ENCODE data around the gene DTNBP1.
"Not testable (repeated sequence)": the region's sequence is repeated elsewhere in the genome, so short reads cannot be mapped to it uniquely, and the experiment has no call there.

Gene DTNBP1

GRCh38 chr6:15677822-15678221, 15.0 kb upstream of the DTNBP1 start:
- H3K9me3 Mint-ChIP-seq: no peaks in the 10 kb centered on the region
- peaks cover 34% of the 10 kb centered on the region for H3K27me3 Mint-ChIP-seq (ENCODE audit: low read depth)
- H3K36me3 Mint-ChIP-seq (ENCODE audit: low read depth): no peaks in the 10 kb centered on the region
- no peak overlapping the region for H3K4me3 Mint-ChIP-seq
- H3K27ac Mint-ChIP-seq: no peak overlapping the region
- no peaks in the 10 kb centered on the region for H3K4me1 Mint-ChIP-seq (ENCODE audit: low read depth)

GRCh38 chr6:15675536-15676220, 12.8 kb upstream of the DTNBP1 start:
- peaks cover 46% of the 10 kb centered on the region for H3K27me3 Mint-ChIP-seq (ENCODE audit: low read depth)
- no peak overlapping the region for H3K4me3 Mint-ChIP-seq
- H3K36me3 Mint-ChIP-seq (ENCODE audit: low read depth): no peaks in the 10 kb centered on the region
- no peaks in the 10 kb centered on the region for H3K9me3 Mint-ChIP-seq
- H3K4me1 Mint-ChIP-seq (ENCODE audit: low read depth): no peaks in the 10 kb centered on the region
- no peak overlapping the region for H3K27ac Mint-ChIP-seq

- Mint-ChIP-seq H3K4me3 (no peak overlapping the region), H3K27ac (no peak overlapping the region), H3K9me3 (no peaks in the 10 kb centered on the region), H3K36me3 (ENCODE audit: low read depth) (no peaks in the 10 kb centered on the region), H3K4me1 (ENCODE audit: low read depth) (no peaks in the 10 kb centered on the region), H3K27me3 (ENCODE audit: low read depth) (peaks cover 49% of the 10 kb centered on the region)
Observed at GRCh38 chr6:15674690-15675386, 12.0 kb upstream of the DTNBP1 start.

GRCh38 chr6:15673666-15674065, 10.8 kb upstream of the DTNBP1 start:
- Mint-ChIP-seq H3K27me3 (ENCODE audit: low read depth) (peaks cover 48% of the 10 kb centered on the region), H3K4me1 (ENCODE audit: low read depth) (no peaks in the 10 kb centered on the region), H3K27ac (no peak overlapping the region), H3K36me3 (ENCODE audit: low read depth) (no peaks in the 10 kb centered on the region), H3K4me3 (no peak overlapping the region), H3K9me3 (no peaks in the 10 kb centered on the region)

GRCh38 chr6:15672818-15673217, 10.0 kb upstream of the DTNBP1 start:
- Mint-ChIP-seq H3K4me1 (ENCODE audit: low read depth) (no peaks in the 10 kb centered on the region), H3K27ac (no peak overlapping the region), H3K4me3 (no peak overlapping the region), H3K36me3 (ENCODE audit: low read depth) (no peaks in the 10 kb centered on the region), H3K9me3 (no peaks in the 10 kb centered on the region), H3K27me3 (ENCODE audit: low read depth) (peaks cover 44% of the 10 kb centered on the region)

- Mint-ChIP-seq H3K9me3 (no peaks in the 10 kb centered on the region), H3K36me3 (ENCODE audit: low read depth) (no peaks in the 10 kb centered on the region), H3K4me1 (ENCODE audit: low read depth) (no peaks in the 10 kb centered on the region), H3K27ac (no peak overlapping the region), H3K27me3 (ENCODE audit: low read depth) (peaks cover 39% of the 10 kb centered on the region), H3K4me3 (no peak overlapping the region)
Observed at GRCh38 chr6:15672291-15672690, 9.5 kb upstream of the DTNBP1 start.

GRCh38 chr6:15668918-15669317, 6.1 kb upstream of the DTNBP1 start:
- Mint-ChIP-seq H3K9me3 (no peaks in the 10 kb centered on the region), H3K4me3 (no peak overlapping the region), H3K4me1 (ENCODE audit: low read depth) (peaks cover 2% of the 10 kb centered on the region), H3K27ac (no peak overlapping the region), H3K36me3 (ENCODE audit: low read depth) (no peaks in the 10 kb centered on the region), H3K27me3 (ENCODE audit: low read depth) (peaks cover 40% of the 10 kb centered on the region)

- not testable (repeated sequence) for H3K4me3 Mint-ChIP-seq; H3K36me3 Mint-ChIP-seq (ENCODE audit: low read depth); H3K4me1 Mint-ChIP-seq (ENCODE audit: low read depth)
Observed at GRCh38 chr6:15666896-15667295, 4.1 kb upstream of the DTNBP1 start.

GRCh38 chr6:15665237-15665636, 2.4 kb upstream of the DTNBP1 start:
- peaks cover 6% of the 10 kb centered on the region for H3K36me3 Mint-ChIP-seq (ENCODE audit: low read depth)
- H3K27ac Mint-ChIP-seq: no peak overlapping the region
- peaks cover 22% of the 10 kb centered on the region for H3K27me3 Mint-ChIP-seq (ENCODE audit: low read depth)
- H3K9me3 Mint-ChIP-seq: no peaks in the 10 kb centered on the region
- no peak overlapping the region for H3K4me3 Mint-ChIP-seq
- peaks cover 14% of the 10 kb centered on the region for H3K4me1 Mint-ChIP-seq (ENCODE audit: low read depth)

More at GRCh38 chr6:15666896-15667295, 4.1 kb upstream of the DTNBP1 start:
- not testable (repeated sequence) for H3K9me3 Mint-ChIP-seq, H3K27ac Mint-ChIP-seq
- H3K27me3 Mint-ChIP-seq (ENCODE audit: low read depth): peaks cover 36% of the 10 kb centered on the region

GRCh38 chr6:15663130-15663871, 473 bp upstream of the DTNBP1 start:
- Mint-ChIP-seq H3K4me1 (ENCODE audit: low read depth) (peaks cover 16% of the 10 kb centered on the region), H3K9me3 (no peaks in the 10 kb centered on the region), H3K27ac (peak overlapping the region; percentile 67), H3K27me3 (ENCODE audit: low read depth) (peaks cover 16% of the 10 kb centered on the region), H3K36me3 (ENCODE audit: low read depth) (peaks cover 12% of the 10 kb centered on the region), H3K4me3 (peak overlapping the region; percentile 74)

- Mint-ChIP-seq H3K4me1 (ENCODE audit: low read depth) (peaks cover 18% of the 10 kb centered on the region), H3K27me3 (ENCODE audit: low read depth) (peaks cover 12% of the 10 kb centered on the region), H3K27ac (peak overlapping the region; percentile 46), H3K36me3 (ENCODE audit: low read depth) (peaks cover 20% of the 10 kb centered on the region), H3K9me3 (no peaks in the 10 kb centered on the region), H3K4me3 (peak overlapping the region; percentile 76)
Observed at GRCh38 chr6:15661853-15662325, 939 bp downstream of the DTNBP1 start.

GRCh38 chr6:15659181-15659580, 3.6 kb downstream of the DTNBP1 start:
- H3K4me1 Mint-ChIP-seq (ENCODE audit: low read depth): peaks cover 18% of the 10 kb centered on the region
- H3K36me3 Mint-ChIP-seq (ENCODE audit: low read depth): peaks cover 20% of the 10 kb centered on the region
- H3K27ac Mint-ChIP-seq: no peak overlapping the region
- H3K9me3 Mint-ChIP-seq: no peaks in the 10 kb centered on the region
- no peak overlapping the region for H3K4me3 Mint-ChIP-seq
- peaks cover 10% of the 10 kb centered on the region for H3K27me3 Mint-ChIP-seq (ENCODE audit: low read depth)

GRCh38 chr6:15658181-15658744, 4.6 kb downstream of the DTNBP1 start:
- Mint-ChIP-seq H3K36me3 (ENCODE audit: low read depth) (peaks cover 20% of the 10 kb centered on the region), H3K27ac (no peak overlapping the region), H3K4me3 (no peak overlapping the region), H3K27me3 (ENCODE audit: low read depth) (peaks cover under 1% of the 10 kb centered on the region), H3K9me3 (no peaks in the 10 kb centered on the region), H3K4me1 (ENCODE audit: low read depth) (peaks cover 17% of the 10 kb centered on the region)

- Mint-ChIP-seq H3K4me1 (ENCODE audit: low read depth) (peaks cover 19% of the 10 kb centered on the region), H3K36me3 (ENCODE audit: low read depth) (peaks cover 20% of the 10 kb centered on the region), H3K4me3 (no peak overlapping the region), H3K27ac (no peak overlapping the region), H3K27me3 (ENCODE audit: low read depth) (no peaks in the 10 kb centered on the region), H3K9me3 (no peaks in the 10 kb centered on the region)
Observed at GRCh38 chr6:15657290-15657689, 5.5 kb downstream of the DTNBP1 start.

Measured in T-helper 1 cell treated with Interleukin-12 subunit alpha and Interleukin-12 subunit beta and Interleukin-4 antibody, amounts not matched to agents 30 μg/mL and 1 μg/mL, for 36 hours (primary cell).